WERI-Rb-1 (cell line): ENCODE results near the gene ARMC9.

Source experiments
- DNase-seq: peaks from one replicate; pipeline ENCODE4 v3.0.0-alpha.2; 2020
- H3K27ac ChIP-seq: fragments of 250-450 bp; sonication (Bioruptor Pico); 2 replicates; pipeline ENCODE4 v1.5.1; 2020; ENCODE audit warnings: mild to moderate bottlenecking, moderate library complexity
- H3K27me3 ChIP-seq: fragments of 250-450 bp; sonication (Bioruptor Pico); 2 replicates; pipeline ENCODE4 v1.5.1; 2021; ENCODE audit warnings: mild to moderate bottlenecking, low read depth, moderate library complexity; ENCODE audit not compliant: insufficient read depth, severe bottlenecking
- H3K36me3 ChIP-seq: fragments of 250-450 bp; sonication (Bioruptor Pico); 2 replicates; pipeline ENCODE4 v1.5.1; 2020; ENCODE audit warnings: mild to moderate bottlenecking, moderate library complexity
- H3K4me3 ChIP-seq: 2 replicates; pipeline ENCODE4 v1.5.1; 2011; ENCODE audit warnings: low read depth, mild to moderate bottlenecking, control low read depth, low read length
- H3K9me3 ChIP-seq: fragments of 250-450 bp; sonication (Bioruptor Pico); 2 replicates; pipeline ENCODE4 v1.5.1; 2021; ENCODE audit warnings: mild to moderate bottlenecking, moderate library complexity; ENCODE audit not compliant: severe bottlenecking
- TF ChIP-seq, protein P1 (sequence below): IDR thresholded peaks from 2 replicates; pipeline ENCODE4 v1.5.1; 2011; ENCODE audit warnings: low read depth, mild to moderate bottlenecking, control low read depth, inconsistent platforms, low read length

ARMC9 gene

DNA sequence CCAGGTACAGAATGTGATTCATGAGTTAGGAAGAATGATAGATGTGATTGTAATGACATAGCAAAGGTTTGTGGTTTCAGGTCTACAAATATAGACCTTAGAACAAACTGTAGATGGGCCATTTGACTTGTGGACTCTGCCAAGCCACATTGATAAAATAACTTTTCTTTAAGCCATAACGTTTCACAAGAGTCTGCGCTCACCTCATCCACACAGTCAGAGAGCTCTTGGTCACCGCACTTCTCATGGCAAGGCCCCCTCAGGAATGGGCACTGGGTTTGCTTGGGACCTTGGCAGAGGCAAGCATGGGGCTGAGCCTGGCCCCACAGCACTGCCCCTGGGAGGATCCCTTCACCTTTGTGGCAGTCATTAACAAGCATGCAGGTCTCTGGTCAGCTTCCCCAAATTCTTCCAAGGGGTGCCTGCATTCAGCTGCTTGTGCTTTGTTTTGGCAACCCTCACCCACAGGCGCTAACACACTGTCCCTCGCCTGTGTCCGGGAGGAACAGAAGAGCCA lies 14.0 kb downstream of the ARMC9 start:
- TF ChIP-seq, protein P1, sequence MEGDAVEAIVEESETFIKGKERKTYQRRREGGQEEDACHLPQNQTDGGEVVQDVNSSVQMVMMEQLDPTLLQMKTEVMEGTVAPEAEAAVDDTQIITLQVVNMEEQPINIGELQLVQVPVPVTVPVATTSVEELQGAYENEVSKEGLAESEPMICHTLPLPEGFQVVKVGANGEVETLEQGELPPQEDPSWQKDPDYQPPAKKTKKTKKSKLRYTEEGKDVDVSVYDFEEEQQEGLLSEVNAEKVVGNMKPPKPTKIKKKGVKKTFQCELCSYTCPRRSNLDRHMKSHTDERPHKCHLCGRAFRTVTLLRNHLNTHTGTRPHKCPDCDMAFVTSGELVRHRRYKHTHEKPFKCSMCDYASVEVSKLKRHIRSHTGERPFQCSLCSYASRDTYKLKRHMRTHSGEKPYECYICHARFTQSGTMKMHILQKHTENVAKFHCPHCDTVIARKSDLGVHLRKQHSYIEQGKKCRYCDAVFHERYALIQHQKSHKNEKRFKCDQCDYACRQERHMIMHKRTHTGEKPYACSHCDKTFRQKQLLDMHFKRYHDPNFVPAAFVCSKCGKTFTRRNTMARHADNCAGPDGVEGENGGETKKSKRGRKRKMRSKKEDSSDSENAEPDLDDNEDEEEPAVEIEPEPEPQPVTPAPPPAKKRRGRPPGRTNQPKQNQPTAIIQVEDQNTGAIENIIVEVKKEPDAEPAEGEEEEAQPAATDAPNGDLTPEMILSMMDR, result no peak
- no peaks in the 10 kb centered on the region for H3K9me3 ChIP-seq
- H3K27me3 ChIP-seq, result no peaks in the 10 kb centered on the region
- no peak overlapping the region for H3K4me3 ChIP-seq
- DNase-seq, result no peak
- H3K27ac ChIP-seq, result no peak overlapping the region
- peaks cover 40% of the 10 kb centered on the region for H3K36me3 ChIP-seq

DNA sequence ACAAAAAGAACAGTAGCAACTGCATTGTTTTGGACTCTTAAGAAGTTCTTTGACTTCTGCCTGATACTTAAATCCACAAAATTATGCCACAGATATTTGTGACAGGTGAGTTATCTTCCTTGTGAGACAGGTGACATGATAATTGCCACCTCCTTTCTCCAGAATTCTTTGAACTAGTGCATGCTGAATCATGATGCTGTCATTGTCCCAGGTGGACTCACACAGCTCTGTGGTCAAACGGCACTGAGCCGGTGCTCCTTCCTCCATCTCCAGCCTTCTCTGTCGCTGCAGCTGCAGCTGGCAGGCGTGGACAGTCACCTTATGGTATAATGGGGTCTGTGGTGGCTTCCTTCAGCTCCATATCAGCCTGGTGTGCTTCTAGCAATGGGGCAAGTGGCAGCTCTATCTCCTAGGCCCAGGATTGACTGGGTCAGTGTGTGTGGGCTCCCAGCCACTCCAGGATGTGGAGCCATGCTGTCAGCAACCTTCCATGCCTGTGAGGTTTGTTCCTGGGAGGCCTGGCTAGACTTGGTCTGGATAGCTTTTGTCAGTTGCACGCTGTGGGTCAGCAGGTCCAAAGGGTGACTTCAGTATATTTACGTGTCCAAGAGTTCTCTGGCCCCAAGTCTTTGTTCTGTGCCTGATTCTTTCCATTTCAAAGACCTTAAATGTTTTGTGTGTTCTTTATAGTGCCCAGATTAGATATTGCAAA lies 15.7 kb downstream of the ARMC9 start:
- TF ChIP-seq, protein P1, result no peak
- Histone ChIP-seq H3K27ac (no peak overlapping the region), H3K36me3 (peaks cover 46% of the 10 kb centered on the region), H3K9me3 (no peaks in the 10 kb centered on the region), H3K27me3 (no peaks in the 10 kb centered on the region), H3K4me3 (no peak overlapping the region)
- DNase-seq, result no peak

DNA sequence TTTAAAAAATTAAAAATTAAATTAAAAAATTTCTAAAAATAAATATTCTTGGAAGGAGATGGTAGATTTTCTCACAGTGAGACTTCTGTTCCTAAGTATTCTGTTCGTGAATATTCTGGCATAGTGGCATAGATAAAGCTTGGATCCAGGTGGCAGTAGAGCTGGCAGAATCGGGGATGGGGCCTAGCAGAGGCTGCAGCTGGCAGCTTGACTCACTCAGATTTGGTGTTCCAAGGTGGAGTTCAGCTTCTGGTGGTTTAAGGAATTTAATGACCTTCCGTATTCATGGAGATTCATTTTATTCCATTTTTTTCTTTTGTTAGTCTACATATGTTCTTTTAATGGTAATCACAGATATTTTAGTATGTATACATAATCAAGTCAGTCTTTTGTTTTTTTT lies 19.9 kb downstream of the ARMC9 start:
- H3K27ac ChIP-seq, result no peak overlapping the region
- H3K36me3 ChIP-seq, result peaks cover 54% of the 10 kb centered on the region
- no peaks in the 10 kb centered on the region for H3K27me3 ChIP-seq
- no peak overlapping the region for H3K4me3 ChIP-seq
- DNase-seq, result no peak
- TF ChIP-seq, protein P1, result no peak
- no peaks in the 10 kb centered on the region for H3K9me3 ChIP-seq

GRCh38 chr2:231219289-231219688 lies 20.9 kb downstream of the ARMC9 start:
- no peak for DNase-seq
- no peaks in the 10 kb centered on the region for H3K9me3 ChIP-seq
- TF ChIP-seq, protein P1, result no peak
- no peak overlapping the region for H3K4me3 ChIP-seq
- peaks cover 57% of the 10 kb centered on the region for H3K36me3 ChIP-seq
- H3K27ac ChIP-seq, result no peak overlapping the region
- no peaks in the 10 kb centered on the region for H3K27me3 ChIP-seq

DNA sequence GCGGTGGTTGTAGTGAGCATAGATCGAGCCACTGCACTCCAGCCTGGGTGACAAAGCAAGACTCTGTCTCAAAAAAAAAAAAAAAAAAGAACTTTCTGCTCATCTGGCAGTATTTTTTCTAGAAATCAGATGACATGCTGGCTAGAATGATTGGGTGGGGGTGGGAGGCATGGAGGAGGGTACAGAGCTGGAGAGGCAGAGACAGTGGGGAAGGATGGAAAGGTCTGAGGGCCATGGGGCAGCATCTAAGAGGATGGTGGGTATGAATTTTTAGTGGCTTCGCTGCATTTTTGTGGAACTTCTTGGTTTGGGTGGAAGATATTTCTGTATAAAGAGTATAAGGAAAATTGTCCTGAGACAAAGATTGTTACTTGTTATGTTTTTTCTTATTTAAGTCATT lies 23.3 kb downstream of the ARMC9 start:
- DNase-seq, result no peak
- H3K9me3 ChIP-seq, result no peaks in the 10 kb centered on the region
- no peak overlapping the region for H3K4me3 ChIP-seq
- TF ChIP-seq, protein P1, result no peak
- H3K27ac ChIP-seq, result no peak overlapping the region
- H3K27me3 ChIP-seq, result no peaks in the 10 kb centered on the region
- H3K36me3 ChIP-seq, result peaks cover 49% of the 10 kb centered on the region
